Esophagus muscularis mucosa (tissue), 4 donors: ENCODE data around the gene ANKRD44. TPM values are rescaled to one million over a fixed set of nuclear protein-coding genes. Genes with fewer than 3 reads are reported as not detected.
A peak's percentile ranks its signal among the peaks of the same experiment; 100 is the strongest.

Experiments
- DNase-seq: peaks from one replicate; pipeline ENCODE4 v3.0.0-alpha.2; 2017; ENCODE audit errors: extremely low spot score
- H3K27ac ChIP-seq, 4 donors: fragments of 200-600 bp; sonication (generic); replicated peaks in 1 of 4; 1 replicate in 3 of 4; 2 replicates in 1 of 4; pipeline ENCODE4 v1.5.1; 2016 to 2019; ENCODE audit warnings: mild to moderate bottlenecking in 1 of 4
- H3K27me3 ChIP-seq, 4 donors: fragments of 200-600 bp; sonication (generic); one replicate each; pipeline versions ENCODE4 v1.5.1 to v1.6.0; 2016 to 2019
- H3K36me3 ChIP-seq, 4 donors: fragments of 200-600 bp; sonication (generic); one replicate each; pipeline ENCODE4 v1.5.1; 2016 to 2019
- H3K4me1 ChIP-seq, 4 donors: fragments of 200-600 bp; sonication (generic); one replicate each; pipeline ENCODE4 v1.5.1; 2016 to 2019
- H3K4me3 ChIP-seq, 4 donors: fragments of 200-600 bp; sonication (generic); 1 replicate in 2 of 4; 2 replicates in 2 of 4; pipeline ENCODE4 v1.5.1; 2016 to 2019; ENCODE audit warnings: mild to moderate bottlenecking in 4 of 4, moderate library complexity in 1 of 4
- H3K9me3 ChIP-seq, 4 donors: fragments of 200-600 bp; sonication (generic); 1 replicate in 3 of 4; 2 replicates in 1 of 4; pipeline ENCODE4 v1.5.1; 2016 to 2019
- EP300 ChIP-seq: sonication (generic); formaldehyde crosslinking; IDR thresholded peaks from one replicate; pipeline ENCODE4 v1.6.1; 2017; ENCODE audit warnings: antibody characterized with exemption
- POLR2A ChIP-seq: fragments of 450-650 bp; IDR thresholded peaks from one replicate; pipeline ENCODE4 v1.6.1; 2017; ENCODE audit warnings: antibody characterized with exemption, moderate library complexity, mild to moderate bottlenecking, low read depth
- POLR2AphosphoS5 ChIP-seq, 2 donors: sonication (generic); formaldehyde crosslinking; IDR thresholded peaks; one replicate each; pipeline ENCODE4 v1.6.1; 2017; ENCODE audit warnings: antibody characterized with exemption in 2 of 2
- WGBS: methylation state at CpG from one replicate; pipeline ENCODE4 v1.1.5; 2018; 5-methylcytosine and 5-hydroxymethylcytosine counted together
- intact Hi-C: fragments of 100-400 bp; cut with DNase I; formaldehyde crosslinking; loops from one replicate; pipeline ENCODE4 v1.15.1; 2023
- total RNA-seq, 4 donors: library from RNA; depleted of rRNA; stranded (reverse); fragments of >200 nt; gene quantifications; one replicate each; pipeline versions ENCODE4 v1.1.0 to v1.2.1, GENCODE V29; 2016
- TF ChIP-seq, protein P1 (sequence below), 3 experiments: fragments of 200-600 bp in 2 of 3; fragments of 450-650 bp in 1 of 3; sonication (generic) in 2 of 3; IDR thresholded peaks; one replicate each; pipeline ENCODE4 v1.5.1; 2017 to 2019; ENCODE audit warnings: antibody characterized with exemption in 3 of 3, mild to moderate bottlenecking in 2 of 3, moderate library complexity in 1 of 3

Gene ANKRD44
- total RNA-seq, 4 donors from 2014 or later = 41.4 to 76.6 (median 48.1) TPM

DNA sequence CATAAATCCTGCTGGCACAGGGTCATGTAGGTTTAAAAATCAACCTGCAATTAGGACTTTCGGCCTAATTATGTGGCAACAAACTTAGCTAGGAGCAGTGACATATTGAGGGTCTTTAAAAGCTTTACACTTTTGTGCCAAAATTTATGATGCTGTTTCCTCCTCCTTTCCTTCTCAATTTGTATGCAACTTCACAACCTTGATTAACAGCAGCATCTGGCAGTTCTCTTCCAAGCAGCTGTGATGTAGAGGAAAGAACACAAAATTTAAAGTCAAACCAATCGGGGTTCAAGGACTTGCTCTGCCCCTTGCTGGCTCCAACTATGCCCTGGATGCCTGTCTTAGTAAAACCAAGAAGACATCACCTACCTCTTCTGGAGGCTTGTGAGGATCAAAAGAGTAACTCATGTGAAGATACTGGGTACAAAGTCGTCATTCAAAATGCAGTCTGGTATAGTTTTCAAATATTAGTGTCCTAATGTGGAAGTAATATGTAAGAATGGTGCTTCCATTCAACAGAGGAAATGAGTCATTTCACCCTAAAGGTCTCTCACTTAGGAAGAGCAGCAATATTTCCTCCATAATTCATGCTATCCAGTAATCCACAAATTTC lies 94.7 kb downstream of the ANKRD44 start:
- intact Hi-C loops = no loop called here
- H3K4me1 ChIP-seq = peaks cover 7 to 47% (median 38%) of the 10 kb centered on the region in 4 donors
- H3K4me3 ChIP-seq = no peak overlapping the region
- H3K9me3 ChIP-seq = no peaks in the 10 kb centered on the region
- WGBS = 83% methylated on average over 3 of the region's 3 CpGs
- no peak for DNase-seq
- no peaks in the 10 kb centered on the region for H3K36me3 ChIP-seq
- H3K27me3 ChIP-seq = no peaks in the 10 kb centered on the region
- H3K27ac ChIP-seq = peak overlapping the region in 1 of 4 donors; percentile 3
- TF ChIP-seq POLR2A (no peak), EP300 (no peak), POLR2AphosphoS5 (IDR thresholded peaks at IDR 0.05) (no peak)
- TF ChIP-seq, protein P1, sequence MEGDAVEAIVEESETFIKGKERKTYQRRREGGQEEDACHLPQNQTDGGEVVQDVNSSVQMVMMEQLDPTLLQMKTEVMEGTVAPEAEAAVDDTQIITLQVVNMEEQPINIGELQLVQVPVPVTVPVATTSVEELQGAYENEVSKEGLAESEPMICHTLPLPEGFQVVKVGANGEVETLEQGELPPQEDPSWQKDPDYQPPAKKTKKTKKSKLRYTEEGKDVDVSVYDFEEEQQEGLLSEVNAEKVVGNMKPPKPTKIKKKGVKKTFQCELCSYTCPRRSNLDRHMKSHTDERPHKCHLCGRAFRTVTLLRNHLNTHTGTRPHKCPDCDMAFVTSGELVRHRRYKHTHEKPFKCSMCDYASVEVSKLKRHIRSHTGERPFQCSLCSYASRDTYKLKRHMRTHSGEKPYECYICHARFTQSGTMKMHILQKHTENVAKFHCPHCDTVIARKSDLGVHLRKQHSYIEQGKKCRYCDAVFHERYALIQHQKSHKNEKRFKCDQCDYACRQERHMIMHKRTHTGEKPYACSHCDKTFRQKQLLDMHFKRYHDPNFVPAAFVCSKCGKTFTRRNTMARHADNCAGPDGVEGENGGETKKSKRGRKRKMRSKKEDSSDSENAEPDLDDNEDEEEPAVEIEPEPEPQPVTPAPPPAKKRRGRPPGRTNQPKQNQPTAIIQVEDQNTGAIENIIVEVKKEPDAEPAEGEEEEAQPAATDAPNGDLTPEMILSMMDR (IDR thresholded peaks at IDR 0.05) = no peak

DNA sequence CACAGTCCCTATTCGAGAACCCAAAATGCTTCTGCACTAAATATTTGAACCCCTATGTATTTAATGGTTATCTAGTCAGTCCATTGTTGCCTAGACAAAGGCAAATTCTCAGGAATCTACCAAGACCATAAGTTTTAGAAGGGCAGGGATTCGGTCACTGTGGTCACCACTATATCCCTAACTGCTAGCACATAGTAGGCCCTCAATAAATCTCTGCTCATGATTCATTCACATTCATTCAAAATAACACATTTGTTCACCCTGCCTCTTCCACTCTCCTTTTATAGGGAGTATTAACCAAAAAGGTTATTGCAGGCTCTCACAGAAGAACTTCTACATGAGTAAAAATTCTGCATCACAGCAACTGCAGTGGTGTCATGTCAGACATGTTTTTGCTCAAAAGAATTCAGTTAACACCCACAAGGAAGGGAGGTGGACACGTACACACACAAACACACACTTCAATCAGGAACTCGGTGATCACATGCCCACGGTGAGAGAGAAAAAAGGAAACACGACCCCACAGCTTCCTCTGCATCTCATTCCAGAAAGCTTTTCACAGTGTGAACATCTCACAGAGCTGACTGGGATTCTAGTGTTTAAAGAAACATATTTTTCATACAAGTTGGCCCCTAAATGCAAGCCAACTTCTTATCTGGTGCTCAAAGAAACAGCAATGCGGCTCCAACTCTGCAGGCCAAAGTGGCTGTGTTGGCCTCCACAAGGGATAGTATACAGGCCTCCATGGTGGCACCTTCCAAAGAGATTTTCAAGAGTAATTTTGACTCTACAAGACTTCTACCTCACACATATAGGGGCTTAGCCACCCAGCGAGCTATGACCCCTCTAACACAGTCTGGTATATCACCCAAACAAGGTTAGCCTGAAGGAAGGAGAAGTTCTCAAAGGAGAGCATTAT lies 98.0 kb downstream of the ANKRD44 start:
- Histone ChIP-seq H3K27ac (no peak overlapping the region), H3K36me3 (no peaks in the 10 kb centered on the region), H3K9me3 (no peaks in the 10 kb centered on the region), H3K27me3 (no peaks in the 10 kb centered on the region), H3K4me3 (no peak overlapping the region), H3K4me1 (peaks cover 7 to 78% (median 59%) of the 10 kb centered on the region in 4 donors)
- no peak for DNase-seq
- WGBS = 64% methylated on average over 8 of the region's 8 CpGs
- no peak for TF ChIP-seq POLR2AphosphoS5 (IDR thresholded peaks at IDR 0.05)
- no peak for TF ChIP-seq POLR2A
- TF ChIP-seq EP300 = no peak
- TF ChIP-seq, protein P1 (IDR thresholded peaks at IDR 0.05) = no peak
- intact Hi-C loops = no loop called here

DNA sequence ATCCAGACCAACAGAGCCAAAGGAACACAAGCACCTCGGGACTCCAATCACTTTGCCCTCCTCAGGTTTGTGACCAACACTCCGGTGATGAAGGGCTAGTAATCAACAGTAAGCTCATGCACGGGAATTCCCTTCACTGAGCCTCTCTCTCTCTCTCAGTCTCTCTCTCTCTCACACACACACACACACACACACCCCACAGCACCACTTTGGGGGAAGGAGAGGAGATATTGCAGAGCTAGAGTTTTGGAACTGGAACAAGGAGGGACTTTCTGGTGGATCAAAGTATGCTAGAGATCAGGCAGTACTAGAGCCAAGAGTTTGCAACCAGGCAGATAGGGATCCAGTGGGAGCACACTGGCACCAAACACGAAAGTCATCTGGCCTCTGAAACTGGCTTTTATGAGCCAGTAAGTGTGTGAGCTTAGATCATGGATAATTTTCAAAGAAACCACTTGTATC lies 98.7 kb downstream of the ANKRD44 start:
- 83% methylated on average over 4 of the region's 4 CpGs for WGBS
- Histone ChIP-seq H3K27ac (no peak overlapping the region), H3K4me1 (peaks cover 7 to 78% (median 60%) of the 10 kb centered on the region in 4 donors), H3K36me3 (no peaks in the 10 kb centered on the region), H3K4me3 (no peak overlapping the region), H3K27me3 (no peaks in the 10 kb centered on the region), H3K9me3 (no peaks in the 10 kb centered on the region)
- intact Hi-C loops = no loop called here
- TF ChIP-seq, protein P1 (IDR thresholded peaks at IDR 0.05) = no peak
- no peak for TF ChIP-seq EP300
- TF ChIP-seq POLR2AphosphoS5 (IDR thresholded peaks at IDR 0.05) = no peak
- TF ChIP-seq POLR2A = no peak
- DNase-seq = no peak

DNA sequence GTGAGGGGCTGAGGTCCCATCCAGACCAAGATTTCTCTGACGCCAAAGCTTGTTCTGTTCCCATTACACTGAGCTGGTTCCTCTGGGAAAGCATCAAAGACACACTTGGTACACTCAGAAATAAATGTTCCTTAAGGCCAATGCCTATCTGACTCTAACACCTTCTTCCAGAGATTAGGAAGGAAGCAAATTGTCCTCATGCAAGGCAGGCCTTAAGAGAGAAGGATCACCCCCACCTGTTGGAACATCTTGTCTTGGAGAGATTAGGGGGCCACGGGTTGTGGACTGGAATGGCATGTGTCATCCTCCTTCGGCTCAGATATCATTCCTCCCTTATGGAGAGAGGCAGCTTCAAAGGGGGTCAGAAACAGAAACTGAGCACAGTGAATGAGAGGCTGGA lies 100.2 kb downstream of the ANKRD44 start:
- no peaks in the 10 kb centered on the region for H3K9me3 ChIP-seq
- WGBS = 69% methylated on average over 3 of the region's 3 CpGs
- H3K4me3 ChIP-seq = no peak overlapping the region
- peaks cover under 1 to 78% (median 61%) of the 10 kb centered on the region in 4 donors for H3K4me1 ChIP-seq
- peak overlapping the region in 3 of 4 donors; percentile 15 to 25 (median 24) for H3K27ac ChIP-seq
- no peaks in the 10 kb centered on the region for H3K27me3 ChIP-seq
- peak; percentile 55 for DNase-seq
- TF ChIP-seq, protein P1 (IDR thresholded peaks at IDR 0.05) = no peak
- TF ChIP-seq POLR2A (no peak), EP300 (no peak), POLR2AphosphoS5 (IDR thresholded peaks at IDR 0.05) (no peak)
- H3K36me3 ChIP-seq = no peaks in the 10 kb centered on the region
- intact Hi-C loops = no loop called here
